HCT116 (cell line): Measurements from ENCODE around the gene EP400. TPM values are rescaled to one million over a fixed set of nuclear protein-coding genes. Genes with fewer than 3 reads are reported as not detected.

Experiments
- ATAC-seq: fragments of 200-7000 bp; cut with Tn5 transposase; 2 replicates; pipeline ENCODE4 v1.9.1; 2020; ENCODE audit warnings: mild to moderate bottlenecking, moderate library complexity
- BruUV-seq: library from RNA; stranded (reverse); fragments of 400-500 nt; replicated peaks from 2 replicates; lab custom pipeline; 2021; lab: Mats Ljungman, UMichigan
- CTCF ChIA-PET: fragments of 300-600 bp; sonication (Branson Sonifier 250); formaldehyde crosslinking; loops from one replicate; lab custom pipeline; 2021; ENCODE audit warnings: antibody characterized with exemption; lab: Charles Lee
- POLR2A ChIA-PET: fragments of 300-600, 350-600 bp; sonication (Branson Sonifier 250); formaldehyde crosslinking; loops from one replicate; lab custom pipeline; 2021; ENCODE audit warnings: antibody characterized with exemption; lab: Charles Lee
- RAD21 ChIA-PET, 2 experiments: fragments of 300-600 bp; sonication (Branson Sonifier 250); formaldehyde crosslinking; loops; one replicate each; lab custom pipeline; 2023; ENCODE audit warnings: low total read pairs in 2 of 2; ENCODE audit not compliant: uncharacterized antibody in 2 of 2, unreplicated experiment in 2 of 2, low non-redundant PET in 1 of 2; lab: Charles Lee
- DNase-seq: peaks from one replicate; pipeline ENCODE4 v3.0.0-alpha.2; 2010; ENCODE audit warnings: low read depth, low spot score
- H2AFZ ChIP-seq: fragments of 200-600 bp; shearing (Covaris generic), sonication (generic); 2 replicates; pipeline ENCODE4 v1.6.1; 2017; ENCODE audit warnings: low read depth, mixed run types, mixed read lengths, antibody characterized with exemption, low read length; ENCODE audit not compliant: poor library complexity, severe bottlenecking
- H3K27ac ChIP-seq: 2 replicates; pipeline ENCODE4 v1.5.1; 2012; ENCODE audit warnings: low read depth, low read length
- H3K27me3 ChIP-seq: fragments of 200-600 bp; sonication (generic); 2 replicates; pipeline ENCODE4 v1.6.1; 2016; ENCODE audit warnings: mixed run types, low read length, mixed read lengths; ENCODE audit not compliant: insufficient read depth
- H3K36me3 ChIP-seq, 2 experiments: fragments of 200-500 bp in 1 of 2; fragments of 200-600 bp in 1 of 2; sonication (Bioruptor generic) in 1 of 2; sonication (generic) in 1 of 2; 2 replicates each; pipeline versions ENCODE4 v1.5.1 to v1.6.1; 2014 to 2016; ENCODE audit warnings: low read length in 2 of 2, inconsistent platforms in 1 of 2, mixed read lengths in 1 of 2, mixed run types in 1 of 2; ENCODE audit not compliant: insufficient read depth in 2 of 2, control insufficient read depth in 1 of 2
- H3K4me1 ChIP-seq, 2 experiments: fragments of 200-600 bp in 1 of 2; sonication (generic) in 1 of 2; 2 replicates each; pipeline versions ENCODE4 v1.5.1 to v1.6.1; 2012 to 2017; ENCODE audit warnings: low read length in 2 of 2, inconsistent platforms in 1 of 2, mild to moderate bottlenecking in 1 of 2, mixed read lengths in 1 of 2, mixed run types in 1 of 2, moderate library complexity in 1 of 2; ENCODE audit not compliant: insufficient read depth in 2 of 2, control insufficient read depth in 1 of 2
- H3K4me2 ChIP-seq: fragments of 200-600 bp; sonication (generic); 2 replicates; pipeline ENCODE4 v1.6.1; 2017; ENCODE audit warnings: mixed run types, low read length, mixed read lengths
- H3K4me3 ChIP-seq, 2 experiments: fragments of 200-600 bp in 1 of 2; sonication (generic) in 1 of 2; replicated peaks in 1 of 2; 2 replicates each; pipeline ENCODE4 v1.5.1; 2011 to 2016; ENCODE audit warnings: low read length in 2 of 2, control low read depth in 1 of 2, low read depth in 1 of 2, mild to moderate bottlenecking in 1 of 2, mixed read lengths in 1 of 2, mixed run types in 1 of 2
- H3K79me2 ChIP-seq: fragments of 200-600 bp; sonication (generic); 2 replicates; pipeline ENCODE4 v1.6.1; 2017; ENCODE audit warnings: mild to moderate bottlenecking, mixed run types, low read length, moderate library complexity, mixed read lengths; ENCODE audit not compliant: insufficient read depth
- H3K9ac ChIP-seq: fragments of 200-600 bp; sonication (generic); 2 replicates; pipeline ENCODE4 v1.6.1; 2016; ENCODE audit warnings: low read length, mixed read lengths
- H3K9me2 ChIP-seq: fragments of 200-600 bp; sonication (generic), shearing (Covaris generic); 2 replicates; pipeline ENCODE4 v1.6.1; 2017; ENCODE audit warnings: mixed run types, mild to moderate bottlenecking, moderate library complexity; ENCODE audit not compliant: insufficient read depth
- H3K9me3 ChIP-seq, 2 experiments: fragments of 200-500 bp in 1 of 2; fragments of 200-600 bp in 1 of 2; sonication (Bioruptor generic) in 1 of 2; sonication (generic) in 1 of 2; 2 replicates each; pipeline ENCODE4 v1.6.1; 2014 to 2017; ENCODE audit warnings: low read length in 2 of 2, mixed read lengths in 2 of 2, inconsistent platforms in 1 of 2, low read depth in 1 of 2, mild to moderate bottlenecking in 1 of 2, mixed run types in 1 of 2, moderate library complexity in 1 of 2; ENCODE audit not compliant: control insufficient read depth in 1 of 2, insufficient read depth in 1 of 2
- H4K20me1 ChIP-seq: fragments of 200-600 bp; sonication (generic), shearing (Covaris generic); 2 replicates; pipeline ENCODE4 v1.6.1; 2017; ENCODE audit warnings: mixed run types, mild to moderate bottlenecking, moderate library complexity; ENCODE audit not compliant: insufficient read depth
- EGR1 ChIP-seq: IDR thresholded peaks from 2 replicates; pipeline ENCODE4 v1.6.1; 2012; ENCODE audit warnings: low read depth
- EZH2phosphoT487 ChIP-seq: fragments of 200-600 bp; IDR thresholded peaks from 2 replicates; pipeline ENCODE4 v1.6.1; 2018; ENCODE audit warnings: antibody characterized with exemption, borderline replicate concordance
- FOSL1 ChIP-seq: IDR thresholded peaks from 2 replicates; pipeline ENCODE4 v1.6.1; 2012; ENCODE audit warnings: low read depth
- JUND ChIP-seq: IDR thresholded peaks from 2 replicates; pipeline ENCODE4 v1.6.1; 2012
- POLR2A ChIP-seq: IDR thresholded peaks from 2 replicates; pipeline ENCODE4 v1.7.0; 2011; ENCODE audit warnings: borderline replicate concordance; ENCODE audit not compliant: insufficient read depth, insufficient read length; ENCODE audit errors: extremely low read depth
- RAD21 ChIP-seq: IDR thresholded peaks from 2 replicates; pipeline ENCODE4 v1.6.1; 2012; ENCODE audit warnings: low read depth, mild to moderate bottlenecking
- TCF7L2 ChIP-seq: IDR thresholded peaks from 2 replicates; pipeline ENCODE4 v1.7.0; 2011; ENCODE audit warnings: borderline replicate concordance, inconsistent platforms; ENCODE audit not compliant: insufficient read depth, insufficient read length; ENCODE audit errors: extremely low read depth
- ZBTB33 ChIP-seq: IDR thresholded peaks from 2 replicates; pipeline ENCODE4 v1.6.1; 2011; ENCODE audit warnings: mild to moderate bottlenecking, low read length, moderate library complexity; ENCODE audit not compliant: insufficient replicate concordance; ENCODE audit errors: extremely low read depth
- ZNF274 ChIP-seq: fragments of 200-500 bp; sonication (Bioruptor generic); IDR thresholded peaks from 2 replicates; pipeline ENCODE4 v1.6.1; 2014; ENCODE audit warnings: mild to moderate bottlenecking, low read depth, low read length, inconsistent platforms
- intact Hi-C: fragments of 100-400 bp; cut with micrococcal nuclease; formaldehyde crosslinking; loops from 2 replicates; pipeline ENCODE4 v1.10.0; 2022
- total RNA-seq: library from RNA; stranded (reverse); gene quantifications from one replicate; pipeline ENCODE4 v1.2.1, GENCODE V29; 2021; ENCODE audit not compliant: unreplicated experiment

EP400 gene
- total RNA-seq, 1 experiment from 2014 or later: 54.5 TPM

GRCh38 chr12:132063491-132063890 is 113.7 kb downstream of the EP400 start:
- no peaks in the 10 kb centered on the region for H4K20me1 ChIP-seq
- no peaks in the 10 kb centered on the region for H3K9me3 ChIP-seq
- ChIA-PET CTCF (no interaction called here), POLR2A (no interaction called here), RAD21 (no interaction called here)
- no peak overlapping the region for H3K4me3 ChIP-seq
- no peak overlapping the region for H3K4me2 ChIP-seq
- H3K79me2 ChIP-seq: no peaks in the 10 kb centered on the region
- DNase-seq: no peak
- H2AFZ ChIP-seq: no peak overlapping the region
- no peak overlapping the region for H3K27ac ChIP-seq
- no peak overlapping the region for H3K9ac ChIP-seq
- intact Hi-C loops: no loop called here
- H3K27me3 ChIP-seq: no peaks in the 10 kb centered on the region
- ATAC-seq: no peak
- TF ChIP-seq FOSL1 (no peak), ZNF274 (no peak), RAD21 (no peak)
- peaks cover 26 to 38% of the 10 kb centered on the region in 2 experiments for H3K36me3 ChIP-seq
- H3K9me2 ChIP-seq: no peaks in the 10 kb centered on the region
- BruUV-seq: no TSS peak
- H3K4me1 ChIP-seq: no peaks in the 10 kb centered on the region

GRCh38 chr12:132064631-132065030 is 114.9 kb downstream of the EP400 start:
- no peak overlapping the region for H3K4me3 ChIP-seq
- H3K9me3 ChIP-seq: no peaks in the 10 kb centered on the region
- RAD21 ChIA-PET: no interaction called here
- no peak overlapping the region for H2AFZ ChIP-seq
- ATAC-seq (no peak), DNase-seq (no peak)
- no peaks in the 10 kb centered on the region for H3K4me1 ChIP-seq
- intact Hi-C loops: no loop called here
- H3K27ac ChIP-seq: no peak overlapping the region
- no peak for TF ChIP-seq TCF7L2
- no peak for TF ChIP-seq JUND
- no peak for TF ChIP-seq FOSL1
- TF ChIP-seq EZH2phosphoT487: no peak
- TF ChIP-seq POLR2A: no peak
- no peak for TF ChIP-seq EGR1
- TF ChIP-seq ZBTB33: no peak
- H4K20me1 ChIP-seq: no peaks in the 10 kb centered on the region
- no peaks in the 10 kb centered on the region for H3K79me2 ChIP-seq
- H3K27me3 ChIP-seq: no peaks in the 10 kb centered on the region
- H3K9ac ChIP-seq: no peak overlapping the region
- peaks cover 26 to 41% of the 10 kb centered on the region in 2 experiments for H3K36me3 ChIP-seq
- CTCF ChIA-PET: no interaction called here
- no TSS peak for BruUV-seq
- POLR2A ChIA-PET: no interaction called here
- no peak overlapping the region for H3K4me2 ChIP-seq
- no peaks in the 10 kb centered on the region for H3K9me2 ChIP-seq
